Measurements from ENCODE around the gene PKD1L1. TPM values are rescaled to one million over a fixed set of nuclear protein-coding genes. Genes with fewer than 3 reads are reported as not detected.

Gene PKD1L1
- total and polyA plus RNA-seq, 2 experiments from 2014 or later, result 0.15 to 0.54 TPM

- no peaks in the 10 kb centered on the region for H3K9me3 ChIP-seq (ENCODE audit: low read depth)
- no peaks in the 10 kb centered on the region for H3K36me3 ChIP-seq
- no peak for DNase-seq (ENCODE audit: low read depth in 1 of 2, low spot score in 1 of 2)
- H3K27me3 ChIP-seq, result no peaks in the 10 kb centered on the region
- H3K4me1 ChIP-seq (ENCODE audit: low read depth), result no peaks in the 10 kb centered on the region
- no peak overlapping the region for H3K4me3 ChIP-seq
- no peak overlapping the region for H3K27ac ChIP-seq
- TF ChIP-seq CTCF (IDR thresholded peaks at IDR 0.05; ENCODE audit: low read depth, low read length), result no peak
Observed at GRCh38 chr7:47762746-47763062, 185.6 kb downstream of the PKD1L1 start.

- Histone ChIP-seq H3K36me3 (no peaks in the 10 kb centered on the region), H3K4me3 (no peak overlapping the region), H3K27me3 (no peaks in the 10 kb centered on the region), H3K9me3 (ENCODE audit: low read depth) (no peaks in the 10 kb centered on the region), H3K4me1 (ENCODE audit: low read depth) (no peaks in the 10 kb centered on the region), H3K27ac (no peak overlapping the region)
- DNase-seq (ENCODE audit: low read depth in 1 of 2, low spot score in 1 of 2), result no peak
- TF ChIP-seq CTCF (IDR thresholded peaks at IDR 0.05; ENCODE audit: low read depth, low read length), result no peak
Observed at GRCh38 chr7:47762207-47762606, 186.1 kb downstream of the PKD1L1 start.

- H3K36me3 ChIP-seq, result no peaks in the 10 kb centered on the region
- DNase-seq (ENCODE audit: low read depth in 1 of 2, low spot score in 1 of 2), result peak in 1 of 2 donors; percentile 38
- H3K27me3 ChIP-seq, result no peaks in the 10 kb centered on the region
- no peaks in the 10 kb centered on the region for H3K4me1 ChIP-seq (ENCODE audit: low read depth)
- no peak overlapping the region for H3K4me3 ChIP-seq
- no peaks in the 10 kb centered on the region for H3K9me3 ChIP-seq (ENCODE audit: low read depth)
- no peak overlapping the region for H3K27ac ChIP-seq
- peak; percentile 24 for TF ChIP-seq CTCF (IDR thresholded peaks at IDR 0.05; ENCODE audit: low read depth, low read length)
Observed at GRCh38 chr7:47759056-47759706, 189.1 kb downstream of the PKD1L1 start.

- TF ChIP-seq CTCF (IDR thresholded peaks at IDR 0.05; ENCODE audit: low read depth, low read length), result no peak
- Histone ChIP-seq H3K27ac (no peak overlapping the region), H3K9me3 (ENCODE audit: low read depth) (no peaks in the 10 kb centered on the region), H3K4me1 (ENCODE audit: low read depth) (no peaks in the 10 kb centered on the region), H3K4me3 (no peak overlapping the region), H3K36me3 (no peaks in the 10 kb centered on the region), H3K27me3 (no peaks in the 10 kb centered on the region)
- no peak for DNase-seq (ENCODE audit: low read depth in 1 of 2, low spot score in 1 of 2)
Observed at GRCh38 chr7:47758546-47758945, 189.7 kb downstream of the PKD1L1 start.

GRCh38 chr7:47757921-47758411, 190.3 kb downstream of the PKD1L1 start:
- Histone ChIP-seq H3K27ac (no peak overlapping the region), H3K4me3 (no peak overlapping the region), H3K9me3 (ENCODE audit: low read depth) (no peaks in the 10 kb centered on the region), H3K36me3 (no peaks in the 10 kb centered on the region), H3K27me3 (no peaks in the 10 kb centered on the region), H3K4me1 (ENCODE audit: low read depth) (no peaks in the 10 kb centered on the region)
- peak in 1 of 2 donors; percentile 93 for DNase-seq (ENCODE audit: low read depth in 1 of 2, low spot score in 1 of 2)
- TF ChIP-seq CTCF (IDR thresholded peaks at IDR 0.05; ENCODE audit: low read depth, low read length), result no peak
